Activated T-cell treated with anti-CD3 and anti-CD28 coated beads, Interleukin-2, amount 50 U/mL, for 24 hours (primary cell): Measurements from ENCODE around the gene SHISA5.
"Not testable (repeated sequence)": the region's sequence is repeated elsewhere in the genome, so short reads cannot be mapped to it uniquely, and the experiment has no call there.

Experiments used
- DNase-seq: peaks from one replicate; pipeline ENCODE4 v3.0.0-alpha.2; 2020
- H3K27ac Mint-ChIP-seq: 2 replicates; pipeline ENCODE4 v1.8.0; 2020; ENCODE audit warnings: mild to moderate bottlenecking, mixed read lengths
- H3K27me3 Mint-ChIP-seq: 2 replicates; pipeline ENCODE4 v1.8.0; 2020; ENCODE audit warnings: mixed read lengths
- H3K36me3 Mint-ChIP-seq: 2 replicates; pipeline ENCODE4 v1.8.0; 2020; ENCODE audit warnings: low read depth, mixed read lengths
- H3K4me1 Mint-ChIP-seq: 2 replicates; pipeline ENCODE4 v1.8.0; 2020; ENCODE audit warnings: low read depth, mixed read lengths
- H3K4me3 Mint-ChIP-seq: 2 replicates; pipeline ENCODE4 v1.8.0; 2020; ENCODE audit warnings: mild to moderate bottlenecking, moderate library complexity, mixed read lengths
- H3K9me3 Mint-ChIP-seq: 2 replicates; pipeline ENCODE4 v1.8.0; 2020; ENCODE audit warnings: mixed read lengths

The SHISA5 gene, protein sequence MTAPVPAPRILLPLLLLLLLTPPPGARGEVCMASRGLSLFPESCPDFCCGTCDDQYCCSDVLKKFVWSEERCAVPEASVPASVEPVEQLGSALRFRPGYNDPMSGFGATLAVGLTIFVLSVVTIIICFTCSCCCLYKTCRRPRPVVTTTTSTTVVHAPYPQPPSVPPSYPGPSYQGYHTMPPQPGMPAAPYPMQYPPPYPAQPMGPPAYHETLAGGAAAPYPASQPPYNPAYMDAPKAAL

DNA sequence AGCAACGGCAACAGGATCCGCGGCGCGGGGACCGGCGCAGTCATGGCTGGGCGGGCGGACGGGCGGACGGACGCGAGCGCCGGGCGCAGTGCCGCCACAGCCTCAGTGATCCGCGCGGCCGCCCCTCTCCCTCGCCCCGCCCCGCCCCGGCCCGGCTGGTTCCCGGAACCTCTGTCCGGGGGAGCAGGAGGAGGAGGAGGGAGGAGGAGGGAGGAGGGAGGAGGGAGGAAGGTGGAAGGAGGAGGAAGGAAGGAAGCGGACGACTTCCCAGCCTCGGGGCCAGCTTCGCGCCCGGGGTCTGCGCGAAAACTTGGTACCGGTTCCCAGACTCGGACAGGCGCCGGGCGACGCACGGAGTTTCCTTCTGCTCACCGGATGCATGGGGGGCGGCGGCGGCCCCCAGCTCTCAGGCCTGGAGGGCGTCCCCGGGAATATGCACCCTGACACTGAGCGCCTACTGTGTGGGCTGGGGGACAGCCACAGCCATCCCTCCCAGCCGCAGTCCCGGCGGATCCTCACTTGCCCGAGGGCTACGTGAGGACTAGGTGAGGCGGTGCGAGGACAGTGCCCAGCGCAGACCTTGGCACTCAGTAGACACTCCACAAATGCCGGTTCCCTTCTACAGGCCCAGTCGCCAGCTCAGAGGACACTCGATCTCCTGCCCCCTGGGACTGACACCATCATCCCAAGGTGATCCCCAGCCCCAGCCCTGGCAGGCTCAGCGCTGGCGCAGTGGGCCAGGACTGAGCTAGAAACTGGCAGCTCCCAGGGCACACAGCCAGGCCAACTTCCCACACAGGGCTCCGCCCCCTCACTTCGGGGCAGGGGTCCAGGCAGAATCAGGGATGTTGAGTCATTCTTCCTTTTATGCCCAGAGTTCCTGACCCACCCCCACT is at the start of gene SHISA5:
Gene SHISA5 (minus strand): TSS at position 124 of the 896 bp plus-strand sequence. CDS start 80 bp downstream, at position 44.
- Mint-ChIP-seq H3K36me3 (no peaks in the 10 kb centered on the region), H3K4me1 (peaks cover 55% of the 10 kb centered on the region), H3K27me3 (no peaks in the 10 kb centered on the region), H3K9me3 (no peaks in the 10 kb centered on the region), H3K27ac (peak within 1 kb of the TSS; percentile 82), H3K4me3 (peak within 1 kb of the TSS; percentile 78)
- peak; percentile 75 for DNase-seq

DNA sequence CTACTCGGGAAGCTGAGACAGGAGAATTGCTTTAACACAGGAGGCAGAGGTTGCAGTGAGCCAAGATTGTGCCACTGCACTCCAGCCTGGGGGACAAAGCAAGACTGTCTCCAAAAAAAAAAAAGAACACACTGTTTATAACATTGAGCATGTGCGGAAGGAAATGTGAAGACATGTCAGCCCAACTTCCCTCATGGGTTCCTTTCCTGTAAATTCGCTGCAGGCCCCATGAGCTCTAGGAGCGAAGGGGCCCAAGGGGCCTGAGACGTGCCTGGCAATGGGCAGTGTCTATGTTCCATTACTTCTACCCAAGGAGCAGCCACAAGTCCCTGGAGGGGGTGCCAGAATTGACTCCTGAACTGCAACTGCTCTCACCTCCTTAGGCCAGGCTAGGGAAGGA is 49.4 kb upstream of the SHISA5 start:
- no peak overlapping the region for H3K27ac Mint-ChIP-seq
- H3K9me3 Mint-ChIP-seq, result no peaks in the 10 kb centered on the region
- H3K36me3 Mint-ChIP-seq, result peaks cover 2% of the 10 kb centered on the region
- no peak for DNase-seq
- H3K27me3 Mint-ChIP-seq, result no peaks in the 10 kb centered on the region
- H3K4me3 Mint-ChIP-seq, result no peak overlapping the region
- H3K4me1 Mint-ChIP-seq, result peaks cover 23% of the 10 kb centered on the region

DNA sequence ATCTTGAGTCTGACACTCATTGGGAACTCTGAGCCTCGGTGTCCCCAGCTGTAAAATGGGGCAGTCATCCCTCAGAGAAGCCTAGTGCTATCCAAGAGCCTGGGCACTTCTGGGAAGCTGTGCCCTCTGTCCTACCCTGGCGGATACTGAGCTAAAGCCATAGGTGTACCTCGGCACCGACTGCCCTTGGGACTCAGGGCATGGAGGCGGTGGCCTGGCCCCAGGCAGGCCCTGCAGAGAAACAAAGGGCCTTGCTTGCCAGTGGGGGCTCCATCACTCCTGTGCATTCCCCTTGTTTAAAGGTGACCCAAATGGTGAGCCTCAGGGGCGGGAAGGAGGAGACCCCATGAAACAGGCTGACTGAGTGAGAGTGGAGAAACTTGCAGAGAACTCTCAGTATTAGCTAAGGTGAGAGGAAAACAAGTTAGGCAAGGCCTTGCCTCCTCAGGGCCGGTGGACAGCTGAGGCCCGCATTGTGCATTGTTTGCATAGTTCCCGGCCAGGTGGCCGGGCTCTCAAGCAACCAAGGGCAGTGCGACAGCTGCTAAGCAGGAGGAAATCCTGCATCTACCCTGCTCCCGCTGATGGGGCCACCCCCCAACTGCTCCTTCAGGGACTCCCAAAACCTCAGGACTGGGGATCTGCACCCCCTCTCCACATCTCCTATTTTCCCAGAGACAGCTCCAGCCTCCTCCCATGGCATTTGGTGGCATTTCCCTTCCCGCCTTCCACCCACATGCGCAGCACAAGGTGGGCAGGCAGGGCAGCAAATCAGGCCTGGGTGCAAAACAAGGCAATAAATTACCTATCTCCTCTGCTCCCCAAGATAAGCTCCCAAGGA is 48.4 kb upstream of the SHISA5 start:
- Mint-ChIP-seq H3K36me3 (peaks cover 2% of the 10 kb centered on the region), H3K4me1 (peaks cover 17% of the 10 kb centered on the region)

DNA sequence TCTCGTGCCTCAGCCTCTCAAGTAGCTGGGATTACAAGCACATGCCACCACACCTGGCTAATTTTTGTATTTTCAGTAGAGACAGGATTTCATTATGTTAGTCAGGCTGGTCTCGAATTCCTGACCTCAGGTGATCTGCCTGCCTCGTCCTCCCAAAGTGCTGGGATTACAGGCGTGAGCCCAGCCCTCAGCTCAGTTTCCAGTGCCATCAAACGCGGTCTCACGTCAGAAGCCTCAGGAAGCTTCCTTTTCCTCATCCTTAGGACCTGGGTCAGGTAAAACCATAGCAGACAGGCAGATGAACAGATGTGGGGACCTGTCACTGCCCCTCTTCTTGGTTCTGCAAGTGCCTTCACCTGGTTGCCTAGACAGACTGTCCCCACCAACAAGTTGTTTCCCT is 47.7 kb upstream of the SHISA5 start:
- H3K9me3 Mint-ChIP-seq, H3K27ac Mint-ChIP-seq, DNase-seq, H3K4me3 Mint-ChIP-seq, H3K36me3 Mint-ChIP-seq, H3K27me3 Mint-ChIP-seq: not testable (repeated sequence)
- H3K4me1 Mint-ChIP-seq, result peaks cover 14% of the 10 kb centered on the region

More for the DNA sequence above, 48.4 kb upstream of the SHISA5 start:
- no peak for DNase-seq
- Mint-ChIP-seq H3K4me3 (no peak overlapping the region), H3K27ac (no peak overlapping the region), H3K27me3 (no peaks in the 10 kb centered on the region), H3K9me3 (no peaks in the 10 kb centered on the region)

DNA sequence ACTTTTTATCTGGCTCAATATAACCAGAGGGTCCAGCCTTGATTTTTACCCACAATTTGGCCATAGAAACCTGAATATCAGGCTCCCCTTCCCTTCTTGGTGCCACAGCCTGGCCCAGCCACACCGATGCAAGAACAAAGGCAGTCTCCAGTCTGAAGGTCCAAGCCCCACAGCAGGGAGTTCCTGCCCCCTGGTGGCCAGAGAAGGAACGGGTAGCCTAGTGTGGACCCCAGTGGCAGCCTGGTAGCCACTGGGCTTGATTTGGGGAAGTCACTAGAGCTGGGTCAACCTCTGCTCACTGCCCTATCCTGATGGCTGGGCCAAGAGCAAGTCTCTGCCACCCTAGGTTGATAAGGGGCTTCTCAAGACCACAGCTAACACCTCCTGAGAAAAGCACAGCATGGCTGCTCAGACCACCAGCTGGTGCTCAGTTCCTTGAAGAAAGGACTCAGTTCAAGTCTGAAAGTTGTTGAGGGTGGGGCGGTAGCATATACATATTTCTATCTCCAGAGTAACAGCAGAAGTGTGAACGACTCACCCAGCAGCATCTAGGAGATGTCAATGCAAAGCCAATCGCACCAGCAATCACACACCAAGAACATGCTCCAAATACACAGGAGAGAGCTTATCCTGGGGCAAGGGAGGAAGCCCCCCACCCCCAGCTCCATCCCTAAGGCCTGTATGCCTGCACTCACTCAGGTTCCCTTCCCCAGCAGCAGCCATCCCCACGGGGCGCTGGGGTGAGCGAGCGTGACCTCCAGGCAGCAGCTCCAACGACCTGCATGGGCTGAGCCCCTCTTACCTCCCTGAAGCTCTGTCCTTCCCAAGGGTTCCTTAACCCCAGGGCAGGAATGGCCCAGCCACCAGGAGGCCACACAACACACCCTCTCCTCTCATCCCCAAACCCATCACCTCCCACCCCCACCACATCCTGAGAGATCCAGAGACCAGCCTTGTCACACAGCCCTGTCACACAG is 45.0 kb upstream of the SHISA5 start:
- H3K27me3 Mint-ChIP-seq, result no peaks in the 10 kb centered on the region

DNA sequence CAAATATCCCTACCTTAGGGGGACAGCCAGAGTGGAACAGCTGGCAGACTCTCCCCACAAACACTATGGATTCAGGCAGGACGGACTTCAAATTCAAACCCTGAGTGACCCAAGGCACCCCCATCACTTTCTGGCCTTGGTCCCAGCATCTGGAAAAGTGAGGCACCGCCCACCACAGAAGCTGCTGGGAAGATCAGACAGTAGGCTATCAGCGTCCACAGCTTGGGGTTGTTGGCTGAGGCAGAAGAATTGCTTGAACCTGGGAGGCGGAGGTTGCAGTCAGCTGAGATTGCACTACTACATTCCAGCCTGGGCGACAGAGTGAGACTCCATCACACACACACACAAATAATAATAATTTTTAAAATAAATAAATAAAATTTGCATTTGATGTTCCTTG is 44.2 kb upstream of the SHISA5 start:
- no peak for DNase-seq
- Mint-ChIP-seq H3K4me1 (peaks cover 5% of the 10 kb centered on the region), H3K9me3 (no peaks in the 10 kb centered on the region), H3K4me3 (no peak overlapping the region), H3K36me3 (no peaks in the 10 kb centered on the region), H3K27me3 (no peaks in the 10 kb centered on the region), H3K27ac (no peak overlapping the region)

More for the DNA sequence above, 45.0 kb upstream of the SHISA5 start:
- DNase-seq, result peak; percentile 90
- Mint-ChIP-seq H3K27ac (no peak overlapping the region), H3K36me3 (no peaks in the 10 kb centered on the region), H3K9me3 (no peaks in the 10 kb centered on the region), H3K4me1 (peaks cover 5% of the 10 kb centered on the region), H3K4me3 (no peak overlapping the region)

DNA sequence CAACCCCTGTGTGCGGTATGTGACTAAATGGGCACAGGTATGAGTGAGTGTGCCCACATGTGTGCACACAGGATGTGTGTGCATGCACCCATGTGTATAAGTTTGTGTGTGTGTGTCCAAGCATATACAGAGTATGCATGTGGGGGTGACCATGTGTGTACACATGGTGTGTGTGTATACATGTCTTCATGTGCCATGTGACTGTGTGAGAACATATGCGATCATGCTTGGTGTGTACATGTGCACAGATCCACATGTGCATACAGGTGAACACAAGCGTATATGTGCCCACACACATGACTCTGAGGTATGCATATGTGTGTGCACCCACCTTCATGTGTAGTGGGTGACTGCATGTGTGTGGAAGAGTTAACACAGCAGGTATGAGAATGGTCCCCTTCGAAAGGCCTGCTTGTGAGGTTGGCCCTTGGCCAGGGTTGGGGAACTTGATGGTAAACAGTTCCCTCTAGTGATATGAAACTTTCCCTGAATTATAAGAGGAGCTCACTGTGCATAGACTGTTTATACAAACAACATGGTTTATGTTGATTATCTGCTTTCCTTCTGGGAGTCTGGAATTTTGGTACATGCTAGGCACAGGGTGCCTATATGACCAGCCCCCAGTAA is 42.3 kb upstream of the SHISA5 start:
- Mint-ChIP-seq H3K4me1 (peaks cover 5% of the 10 kb centered on the region), H3K36me3 (no peaks in the 10 kb centered on the region), H3K4me3 (no peak overlapping the region), H3K27me3 (no peaks in the 10 kb centered on the region), H3K27ac (no peak overlapping the region), H3K9me3 (no peaks in the 10 kb centered on the region)
- DNase-seq, result no peak

DNA sequence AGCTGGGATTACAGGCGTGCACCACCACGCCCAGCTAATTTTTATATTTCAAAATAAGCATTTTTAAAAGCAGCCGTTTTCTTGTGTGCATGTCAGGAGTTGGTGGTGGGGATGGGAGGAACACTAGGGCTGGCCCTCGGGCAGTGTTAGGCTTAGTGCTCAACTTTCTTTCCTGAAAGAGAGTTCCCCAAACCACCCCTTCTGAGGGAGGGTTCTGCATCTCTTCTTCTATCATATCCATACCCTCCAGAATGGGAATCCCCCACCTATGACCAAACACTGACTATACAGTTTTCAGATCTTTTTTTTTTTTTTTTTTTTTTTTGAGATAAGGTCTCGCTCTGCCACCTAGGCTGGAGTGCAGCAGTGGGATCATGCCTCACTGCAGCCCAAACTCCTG is 40.2 kb upstream of the SHISA5 start:
- no peaks in the 10 kb centered on the region for H3K27me3 Mint-ChIP-seq
- no peak overlapping the region for H3K4me3 Mint-ChIP-seq
- no peak overlapping the region for H3K27ac Mint-ChIP-seq
- H3K36me3 Mint-ChIP-seq, result no peaks in the 10 kb centered on the region
- H3K9me3 Mint-ChIP-seq, result no peaks in the 10 kb centered on the region
- no peak for DNase-seq
- peaks cover 5% of the 10 kb centered on the region for H3K4me1 Mint-ChIP-seq

DNA sequence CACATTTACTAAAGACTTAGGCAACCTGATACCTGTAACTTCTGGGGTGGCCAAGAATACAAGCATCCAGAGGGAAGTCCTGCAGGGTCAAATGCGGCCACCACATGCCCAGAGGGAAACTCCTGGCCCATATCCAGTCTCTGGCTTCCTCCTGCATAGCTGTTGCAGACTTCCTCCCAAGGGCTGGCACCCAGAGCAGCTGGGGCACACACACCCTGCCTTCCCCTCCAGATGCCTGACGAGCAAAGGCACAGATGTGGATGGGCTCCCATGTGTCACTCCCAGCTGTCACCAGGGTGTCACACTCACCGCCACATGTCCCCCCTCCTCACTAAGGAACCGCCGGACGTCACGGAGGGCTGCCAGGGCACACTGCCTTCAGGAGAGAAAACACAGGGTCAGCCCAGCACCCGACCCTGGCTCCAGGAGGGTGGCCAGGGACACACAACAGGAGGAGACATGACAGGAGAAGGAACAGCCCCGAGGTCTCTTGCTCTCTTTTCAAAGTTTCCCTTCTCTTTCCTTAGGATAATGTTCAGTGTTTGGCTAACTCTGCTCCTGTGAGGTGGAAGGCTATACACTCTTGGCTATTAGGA is 39.4 kb upstream of the SHISA5 start:
- peaks cover under 1% of the 10 kb centered on the region for H3K4me1 Mint-ChIP-seq
- no peaks in the 10 kb centered on the region for H3K27me3 Mint-ChIP-seq
- no peak overlapping the region for H3K27ac Mint-ChIP-seq
- no peaks in the 10 kb centered on the region for H3K36me3 Mint-ChIP-seq
- H3K4me3 Mint-ChIP-seq, result no peak overlapping the region
- no peak for DNase-seq
- H3K9me3 Mint-ChIP-seq, result no peaks in the 10 kb centered on the region

DNA sequence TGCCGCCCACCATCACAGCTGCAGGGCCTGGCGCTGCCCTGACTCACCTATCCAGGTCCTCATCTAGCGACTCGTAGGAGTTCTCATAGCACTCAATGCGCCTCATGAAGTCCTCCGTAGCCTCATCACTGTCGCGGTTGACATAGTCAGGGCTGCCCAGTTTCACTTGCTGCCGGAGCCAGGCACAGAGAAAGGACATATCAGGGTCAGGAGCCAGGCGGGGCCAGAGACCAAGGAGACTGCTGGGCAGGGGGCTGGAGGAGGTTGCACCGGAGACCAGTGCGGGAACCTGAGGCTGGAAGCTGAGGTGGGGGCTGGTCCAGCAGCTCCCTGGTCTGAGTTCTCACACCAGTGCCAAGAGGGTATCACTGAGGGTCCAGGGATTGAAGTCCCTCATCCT is 34.5 kb upstream of the SHISA5 start:
- Mint-ChIP-seq H3K4me3 (no peak overlapping the region), H3K27me3 (no peaks in the 10 kb centered on the region), H3K9me3 (no peaks in the 10 kb centered on the region), H3K27ac (no peak overlapping the region), H3K36me3 (peaks cover 6% of the 10 kb centered on the region), H3K4me1 (no peaks in the 10 kb centered on the region)
- DNase-seq, result no peak

DNA sequence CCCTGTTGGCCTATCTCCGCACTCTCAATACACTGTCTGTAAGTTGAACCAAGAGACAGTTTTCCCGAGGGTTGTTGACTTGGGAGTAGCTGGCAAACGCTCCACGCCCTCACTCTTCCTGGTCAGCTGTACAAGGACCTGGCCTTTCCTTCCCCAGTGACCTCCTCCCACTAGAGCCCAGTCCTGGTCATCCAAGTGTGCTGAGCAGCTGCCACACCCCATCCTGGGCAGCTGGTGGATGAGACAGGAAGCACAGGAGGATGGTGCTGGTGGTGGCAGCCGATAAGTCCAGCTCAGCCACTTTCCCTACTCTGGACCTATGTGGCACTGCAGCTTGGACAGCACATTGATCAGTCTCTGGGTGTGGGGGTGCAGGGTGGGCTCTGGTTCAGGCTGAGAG is 32.8 kb upstream of the SHISA5 start:
- Mint-ChIP-seq H3K4me3 (no peak overlapping the region), H3K27ac (no peak overlapping the region), H3K4me1 (no peaks in the 10 kb centered on the region), H3K36me3 (peaks cover 6% of the 10 kb centered on the region), H3K27me3 (no peaks in the 10 kb centered on the region), H3K9me3 (no peaks in the 10 kb centered on the region)
- DNase-seq, result no peak

DNA sequence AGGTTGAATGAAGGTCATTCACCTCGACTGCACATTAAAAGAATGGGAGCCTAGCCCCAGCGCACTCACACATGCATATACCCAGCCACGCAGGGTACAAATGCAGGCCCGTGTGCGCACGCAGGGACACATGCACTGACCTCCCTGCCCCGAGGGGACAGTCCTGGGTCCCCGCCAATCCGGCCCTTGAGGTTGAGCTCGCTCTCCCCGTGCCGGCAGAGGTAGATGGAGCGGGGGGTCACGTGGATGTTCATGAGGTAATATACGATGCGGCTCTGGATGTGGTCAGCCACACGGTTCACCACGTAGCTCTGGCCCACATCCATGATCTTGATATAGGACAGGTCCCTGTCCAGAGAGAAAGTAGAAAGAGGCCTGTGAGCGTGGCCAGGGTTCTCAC is 32.1 kb upstream of the SHISA5 start:
- H3K9me3 Mint-ChIP-seq, result no peaks in the 10 kb centered on the region
- H3K27ac Mint-ChIP-seq, result no peak overlapping the region
- no peaks in the 10 kb centered on the region for H3K27me3 Mint-ChIP-seq
- DNase-seq, result no peak
- H3K4me1 Mint-ChIP-seq, result no peaks in the 10 kb centered on the region
- no peak overlapping the region for H3K4me3 Mint-ChIP-seq
- H3K36me3 Mint-ChIP-seq, result peaks cover 6% of the 10 kb centered on the region

DNA sequence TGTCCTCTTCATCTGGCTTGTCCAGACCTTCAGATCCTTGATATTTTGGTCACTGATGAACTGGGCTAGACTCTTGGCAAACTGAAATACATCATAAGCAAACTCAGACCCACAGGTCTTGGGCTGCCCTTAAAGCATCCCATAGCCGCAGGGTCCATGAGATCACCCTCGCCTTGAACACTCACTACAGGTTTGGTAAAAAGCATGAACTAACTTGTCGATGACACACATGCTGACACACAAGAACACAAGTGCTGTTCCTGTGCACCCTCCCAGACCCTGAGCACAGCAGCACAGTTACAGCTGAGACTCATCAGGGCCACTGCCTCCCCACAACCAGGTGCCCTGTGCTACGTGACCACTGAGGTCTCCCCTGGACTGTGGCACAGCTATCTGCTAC is 31.6 kb upstream of the SHISA5 start:
- H3K27ac Mint-ChIP-seq, result no peak overlapping the region
- no peaks in the 10 kb centered on the region for H3K27me3 Mint-ChIP-seq
- H3K4me1 Mint-ChIP-seq, result no peaks in the 10 kb centered on the region
- DNase-seq, result no peak
- H3K36me3 Mint-ChIP-seq, result peaks cover 6% of the 10 kb centered on the region
- no peaks in the 10 kb centered on the region for H3K9me3 Mint-ChIP-seq
- no peak overlapping the region for H3K4me3 Mint-ChIP-seq
